ENCODE measurements around the gene PDE6B. TPM values are rescaled to one million over a fixed set of nuclear protein-coding genes. Genes with fewer than 3 reads are reported as not detected.

The PDE6B gene
- total and polyA plus RNA-seq, 12 donors: 0.73 to 6.2 (median 3.6) TPM

DNA sequence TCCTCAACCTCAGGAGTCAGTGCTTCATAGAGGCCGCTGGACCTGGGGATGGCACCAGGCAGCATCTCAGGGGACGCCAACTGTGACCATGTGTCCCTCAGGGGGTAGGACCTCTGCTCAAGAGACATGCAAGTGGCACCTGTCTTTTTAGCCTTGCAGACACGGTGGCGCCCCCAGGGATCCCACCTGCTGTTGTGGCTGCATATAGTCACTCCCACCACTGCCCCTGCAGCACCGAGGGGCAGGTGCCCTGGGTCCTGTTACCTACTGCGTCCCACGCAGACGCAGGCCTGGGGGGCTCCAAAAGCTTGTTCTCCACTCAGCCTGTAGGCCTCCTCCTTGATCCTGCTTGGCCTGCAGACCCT, 51.5 kb downstream of the PDE6B start:
- H3K36me3 ChIP-seq: peaks cover 0 to 14% (median 9%) of the 10 kb centered on the region in 9 donors
- no peak overlapping the region for H3K27ac ChIP-seq
- H3K4me3 ChIP-seq: no peak overlapping the region
- peaks cover 13 to 45% (median 37%) of the 10 kb centered on the region in 9 donors for H3K4me1 ChIP-seq
- TF ChIP-seq, protein P1, sequence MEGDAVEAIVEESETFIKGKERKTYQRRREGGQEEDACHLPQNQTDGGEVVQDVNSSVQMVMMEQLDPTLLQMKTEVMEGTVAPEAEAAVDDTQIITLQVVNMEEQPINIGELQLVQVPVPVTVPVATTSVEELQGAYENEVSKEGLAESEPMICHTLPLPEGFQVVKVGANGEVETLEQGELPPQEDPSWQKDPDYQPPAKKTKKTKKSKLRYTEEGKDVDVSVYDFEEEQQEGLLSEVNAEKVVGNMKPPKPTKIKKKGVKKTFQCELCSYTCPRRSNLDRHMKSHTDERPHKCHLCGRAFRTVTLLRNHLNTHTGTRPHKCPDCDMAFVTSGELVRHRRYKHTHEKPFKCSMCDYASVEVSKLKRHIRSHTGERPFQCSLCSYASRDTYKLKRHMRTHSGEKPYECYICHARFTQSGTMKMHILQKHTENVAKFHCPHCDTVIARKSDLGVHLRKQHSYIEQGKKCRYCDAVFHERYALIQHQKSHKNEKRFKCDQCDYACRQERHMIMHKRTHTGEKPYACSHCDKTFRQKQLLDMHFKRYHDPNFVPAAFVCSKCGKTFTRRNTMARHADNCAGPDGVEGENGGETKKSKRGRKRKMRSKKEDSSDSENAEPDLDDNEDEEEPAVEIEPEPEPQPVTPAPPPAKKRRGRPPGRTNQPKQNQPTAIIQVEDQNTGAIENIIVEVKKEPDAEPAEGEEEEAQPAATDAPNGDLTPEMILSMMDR (IDR thresholded peaks at IDR 0.05): no peak
- no peak for ATAC-seq
- intact Hi-C loops (cut with DNase I): no loop called here
- DNase-seq: no peak
- no peaks in the 10 kb centered on the region for H3K9me3 ChIP-seq
- WGBS, 2 donors: 79 to 80% methylated on average over 8 of the region's 8 CpGs
- H3K27me3 ChIP-seq: no peaks in the 10 kb centered on the region

DNA sequence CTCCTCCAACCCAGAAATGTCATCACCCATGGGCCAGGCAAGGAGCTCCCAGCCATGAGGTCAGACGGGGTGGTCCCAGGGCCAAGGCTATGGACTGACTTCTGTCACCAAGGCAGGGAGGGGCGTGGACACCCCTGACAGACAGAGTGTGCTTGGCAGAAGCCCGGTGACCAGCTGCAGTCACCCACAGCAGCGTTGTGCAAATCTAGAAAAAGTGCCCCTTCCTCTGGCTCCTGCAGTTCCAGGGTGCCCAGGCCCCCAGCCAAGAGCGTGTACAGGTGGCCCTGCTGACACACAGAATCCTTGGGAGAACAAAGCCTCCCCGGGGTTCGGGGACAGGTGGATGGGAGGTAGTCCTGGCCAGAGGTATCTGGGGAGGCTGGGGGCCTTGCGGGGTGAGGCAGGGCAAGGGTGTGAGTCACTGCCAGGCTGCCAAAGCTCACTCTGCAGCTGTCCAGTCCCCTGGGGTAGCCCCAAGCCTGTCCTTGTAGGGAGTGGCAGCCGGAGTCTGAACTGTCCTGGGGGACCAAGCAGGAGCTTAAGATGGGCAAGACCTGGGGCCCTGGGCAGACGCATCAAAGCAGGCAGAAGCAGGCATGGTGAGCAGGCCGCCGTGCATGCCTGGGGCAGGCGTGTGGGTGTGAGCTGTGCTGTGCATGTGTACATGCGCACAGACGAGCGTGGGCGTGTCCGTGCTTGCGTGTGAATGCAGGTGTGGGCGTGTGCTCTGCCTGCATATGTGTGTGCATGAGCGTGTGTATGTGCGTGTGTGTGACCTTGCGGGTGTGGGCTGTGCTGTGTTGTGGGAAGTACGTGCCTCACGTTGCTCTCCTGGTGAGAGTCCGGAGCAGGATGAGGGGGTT, 52.3 kb downstream of the PDE6B start:
- ATAC-seq: no peak
- TF ChIP-seq, protein P1 (IDR thresholded peaks at IDR 0.05): no peak
- DNase-seq: no peak
- Histone ChIP-seq H3K4me3 (no peak overlapping the region), H3K27me3 (no peaks in the 10 kb centered on the region), H3K36me3 (peaks cover 0 to 10% (median under 1%) of the 10 kb centered on the region in 9 donors), H3K4me1 (peaks cover 13 to 44% (median 32%) of the 10 kb centered on the region in 9 donors), H3K27ac (no peak overlapping the region), H3K9me3 (no peaks in the 10 kb centered on the region)
- 67 to 84% methylated on average over 26 of the region's 26 CpGs for WGBS, 2 donors
- intact Hi-C loops (cut with DNase I): no loop called here

DNA sequence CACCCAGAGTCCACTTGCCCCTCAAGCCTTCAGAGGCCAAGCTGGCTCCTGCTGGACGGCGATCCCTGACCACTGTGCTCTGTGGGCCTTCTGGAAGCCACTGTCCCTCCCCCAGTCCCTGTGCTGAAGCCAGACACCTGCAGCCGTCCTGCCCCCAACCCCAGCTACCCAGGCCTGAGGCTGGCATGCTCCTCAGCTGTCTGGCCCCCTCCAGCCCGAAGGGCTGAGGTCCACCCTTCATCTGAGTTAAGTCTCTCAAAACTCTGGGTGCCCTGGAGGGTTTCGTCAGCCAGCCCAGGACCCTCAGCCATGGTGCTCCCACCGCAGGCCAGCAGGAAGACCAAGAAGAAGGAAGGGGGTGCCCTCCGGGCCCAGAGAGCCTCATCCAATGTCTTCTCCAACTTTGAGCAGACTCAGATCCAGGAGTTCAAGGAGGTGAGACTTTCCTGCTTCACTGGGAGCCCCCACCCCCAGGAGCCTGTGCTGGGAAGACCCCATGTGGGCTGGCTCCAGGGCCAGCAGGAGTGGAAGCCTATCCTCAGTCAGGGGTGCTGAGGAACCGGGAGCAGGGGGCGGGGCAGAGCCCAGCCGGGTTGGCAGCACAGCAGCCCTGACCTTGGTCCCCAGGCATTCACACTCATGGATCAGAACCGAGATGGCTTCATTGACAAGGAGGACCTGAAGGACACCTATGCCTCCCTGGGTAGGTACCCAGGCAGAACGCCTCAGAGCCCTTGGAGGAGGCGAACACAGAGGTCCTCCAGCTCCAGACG, 53.1 kb downstream of the PDE6B start:
- H3K9me3 ChIP-seq: no peaks in the 10 kb centered on the region
- intact Hi-C loops (cut with DNase I): no loop called here
- H3K27ac ChIP-seq: no peak overlapping the region
- no peaks in the 10 kb centered on the region for H3K27me3 ChIP-seq
- 81 to 83% methylated on average over 14 of the region's 14 CpGs for WGBS, 2 donors
- ATAC-seq (no peak), DNase-seq (no peak)
- TF ChIP-seq, protein P1 (IDR thresholded peaks at IDR 0.05): no peak
- H3K4me1 ChIP-seq: peaks cover 9 to 42% (median 30%) of the 10 kb centered on the region in 9 donors
- peaks cover 0 to 5% (median 0%) of the 10 kb centered on the region in 9 donors for H3K36me3 ChIP-seq
- H3K4me3 ChIP-seq: no peak overlapping the region

DNA sequence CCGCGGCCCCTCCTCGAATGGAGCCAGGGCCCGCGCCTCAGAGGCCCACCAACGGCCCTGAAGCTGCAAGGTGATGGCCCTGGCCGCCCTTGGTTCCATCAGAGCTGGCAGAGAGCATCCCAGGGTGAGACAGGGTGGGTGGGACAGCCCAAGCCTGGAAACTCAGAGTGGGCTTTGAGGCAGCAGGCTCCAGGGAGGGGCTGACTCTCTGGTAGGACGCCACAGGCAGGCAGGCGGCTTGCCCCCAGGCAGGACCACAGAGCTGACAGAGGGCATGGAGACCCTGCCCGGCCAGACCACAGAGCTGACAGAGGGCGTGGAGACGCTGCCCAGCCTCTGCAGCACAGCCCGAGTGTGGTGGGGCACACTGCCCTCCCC, 53.7 kb downstream of the PDE6B start:
- Histone ChIP-seq H3K36me3 (peaks cover 0 to 5% (median 0%) of the 10 kb centered on the region in 9 donors), H3K4me1 (peaks cover 12 to 46% (median 34%) of the 10 kb centered on the region in 9 donors), H3K9me3 (no peaks in the 10 kb centered on the region), H3K27me3 (no peaks in the 10 kb centered on the region), H3K27ac (no peak overlapping the region), H3K4me3 (no peak overlapping the region)
- 79 to 89% methylated on average over 13 of the region's 13 CpGs for WGBS, 2 donors
- intact Hi-C loops (cut with DNase I): no loop called here
- DNase-seq (no peak), ATAC-seq (no peak)
- TF ChIP-seq, protein P1 (IDR thresholded peaks at IDR 0.05): no peak

Data from heart right ventricle (tissue), 16 donors.